Gastroesophageal sphincter (tissue), 3 donors: ENCODE measurements around the gene MEFV.

Source experiments
- EP300 ChIP-seq: sonication (generic); formaldehyde crosslinking; IDR thresholded peaks from one replicate; pipeline ENCODE4 v1.6.1; 2017; ENCODE audit warnings: antibody characterized with exemption, mild to moderate bottlenecking
- POLR2A ChIP-seq, 2 donors: fragments of 450-650 bp; IDR thresholded peaks; one replicate each; pipeline ENCODE4 v1.6.1; 2017; ENCODE audit warnings: antibody characterized with exemption in 2 of 2, mild to moderate bottlenecking in 2 of 2, moderate library complexity in 1 of 2
- POLR2AphosphoS5 ChIP-seq: sonication (generic); formaldehyde crosslinking; IDR thresholded peaks from one replicate; pipeline ENCODE4 v1.6.1; 2017; ENCODE audit warnings: antibody characterized with exemption
- TF ChIP-seq, protein P1 (sequence below), 4 experiments: fragments of 200-600 bp in 2 of 4; fragments of 450-650 bp in 2 of 4; sonication (generic) in 1 of 4; IDR thresholded peaks; one replicate each; pipeline ENCODE4 v1.5.1; 2017 to 2019; ENCODE audit warnings: antibody characterized with exemption in 4 of 4, mild to moderate bottlenecking in 2 of 4, moderate library complexity in 2 of 4

- TF ChIP-seq POLR2A (IDR thresholded peaks at IDR 0.05) = no peak
- TF ChIP-seq, protein P1, sequence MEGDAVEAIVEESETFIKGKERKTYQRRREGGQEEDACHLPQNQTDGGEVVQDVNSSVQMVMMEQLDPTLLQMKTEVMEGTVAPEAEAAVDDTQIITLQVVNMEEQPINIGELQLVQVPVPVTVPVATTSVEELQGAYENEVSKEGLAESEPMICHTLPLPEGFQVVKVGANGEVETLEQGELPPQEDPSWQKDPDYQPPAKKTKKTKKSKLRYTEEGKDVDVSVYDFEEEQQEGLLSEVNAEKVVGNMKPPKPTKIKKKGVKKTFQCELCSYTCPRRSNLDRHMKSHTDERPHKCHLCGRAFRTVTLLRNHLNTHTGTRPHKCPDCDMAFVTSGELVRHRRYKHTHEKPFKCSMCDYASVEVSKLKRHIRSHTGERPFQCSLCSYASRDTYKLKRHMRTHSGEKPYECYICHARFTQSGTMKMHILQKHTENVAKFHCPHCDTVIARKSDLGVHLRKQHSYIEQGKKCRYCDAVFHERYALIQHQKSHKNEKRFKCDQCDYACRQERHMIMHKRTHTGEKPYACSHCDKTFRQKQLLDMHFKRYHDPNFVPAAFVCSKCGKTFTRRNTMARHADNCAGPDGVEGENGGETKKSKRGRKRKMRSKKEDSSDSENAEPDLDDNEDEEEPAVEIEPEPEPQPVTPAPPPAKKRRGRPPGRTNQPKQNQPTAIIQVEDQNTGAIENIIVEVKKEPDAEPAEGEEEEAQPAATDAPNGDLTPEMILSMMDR (IDR thresholded peaks at IDR 0.05) = no peak
- TF ChIP-seq EP300 = no peak
- TF ChIP-seq POLR2AphosphoS5 = no peak
Measured at GRCh38 chr16:3195975-3196374, 60.5 kb downstream of the MEFV start.
